HEK293 (cell line): ENCODE data around the gene CRTAP.

Experiments
- EGR2 ChIP-seq: fragments of 450-650 bp; formaldehyde crosslinking; IDR thresholded peaks from 2 replicates; pipeline ENCODE4 v1.5.1; 2016; ENCODE audit warnings: low read depth, missing biosample characterization, missing genetic modification characterization
- OSR2 ChIP-seq: fragments of 450-650 bp; formaldehyde crosslinking; IDR thresholded peaks from 2 replicates; pipeline ENCODE4 v1.5.1; 2016; ENCODE audit warnings: missing biosample characterization, missing genetic modification characterization
- OVOL3 ChIP-seq: fragments of 450-650 bp; formaldehyde crosslinking; IDR thresholded peaks from 2 replicates; pipeline ENCODE4 v1.5.1; 2016; ENCODE audit warnings: missing biosample characterization, missing genetic modification characterization
- REST ChIP-seq: fragments of 450-650 bp; formaldehyde crosslinking; IDR thresholded peaks from 2 replicates; pipeline ENCODE4 v1.5.1; 2016; ENCODE audit warnings: missing biosample characterization, missing genetic modification characterization
- SALL2 ChIP-seq: fragments of 450-650 bp; formaldehyde crosslinking; IDR thresholded peaks from 2 replicates; pipeline ENCODE4 v1.5.0; 2017; ENCODE audit warnings: missing biosample characterization, mild to moderate bottlenecking, missing genetic modification characterization, borderline replicate concordance
- SETDB1 ChIP-seq: IDR thresholded peaks from one replicate; pipeline ENCODE4 v1.6.1; 2017; ENCODE audit warnings: mild to moderate bottlenecking, low read length, moderate library complexity, mixed read lengths; ENCODE audit not compliant: insufficient read length
- TCF7L2 ChIP-seq: IDR thresholded peaks from 2 replicates; pipeline ENCODE4 v1.6.1; 2011; ENCODE audit warnings: low read depth, mild to moderate bottlenecking, inconsistent platforms, low read length, moderate library complexity, borderline replicate concordance
- ZBTB6 ChIP-seq: fragments of 450-650 bp; formaldehyde crosslinking; IDR thresholded peaks from 2 replicates; pipeline ENCODE4 v1.5.1; 2017; ENCODE audit warnings: missing biosample characterization, missing genetic modification characterization
- ZFP41 ChIP-seq: fragments of 450-650 bp; formaldehyde crosslinking; IDR thresholded peaks from 2 replicates; pipeline ENCODE4 v1.5.1; 2016; ENCODE audit warnings: missing biosample characterization, missing genetic modification characterization, borderline replicate concordance
- ZFP69B ChIP-seq: fragments of 450-650 bp; formaldehyde crosslinking; IDR thresholded peaks from 2 replicates; pipeline ENCODE4 v1.5.1; 2016; ENCODE audit warnings: missing biosample characterization, missing genetic modification characterization
- ZNF175 ChIP-seq: fragments of 450-650 bp; formaldehyde crosslinking; IDR thresholded peaks from 2 replicates; pipeline ENCODE4 v1.5.1; 2016; ENCODE audit warnings: missing biosample characterization, missing genetic modification characterization
- ZNF2 ChIP-seq: fragments of 450-650 bp; formaldehyde crosslinking; IDR thresholded peaks from 2 replicates; pipeline ENCODE4 v1.5.1; 2016; ENCODE audit warnings: missing biosample characterization, missing genetic modification characterization
- ZNF223 ChIP-seq: fragments of 450-650 bp; formaldehyde crosslinking; IDR thresholded peaks from 2 replicates; pipeline ENCODE4 v1.5.1; 2016; ENCODE audit warnings: missing biosample characterization, missing genetic modification characterization
- ZNF248 ChIP-seq: fragments of 450-650 bp; formaldehyde crosslinking; IDR thresholded peaks from 2 replicates; pipeline ENCODE4 v1.5.1; 2017; ENCODE audit warnings: missing biosample characterization, missing genetic modification characterization
- ZNF394 ChIP-seq: fragments of 450-650 bp; formaldehyde crosslinking; IDR thresholded peaks from 2 replicates; pipeline ENCODE4 v1.5.1; 2016; ENCODE audit warnings: missing biosample characterization, missing genetic modification characterization, mild to moderate bottlenecking, moderate library complexity, borderline replicate concordance
- ZNF416 ChIP-seq: fragments of 450-650 bp; formaldehyde crosslinking; IDR thresholded peaks from 2 replicates; pipeline ENCODE4 v1.5.1; 2016; ENCODE audit warnings: missing biosample characterization, missing genetic modification characterization
- ZNF488 ChIP-seq: fragments of 450-650 bp; formaldehyde crosslinking; IDR thresholded peaks from 2 replicates; pipeline ENCODE4 v1.5.1; 2016; ENCODE audit warnings: missing biosample characterization, missing genetic modification characterization
- ZNF548 ChIP-seq: fragments of 450-650 bp; formaldehyde crosslinking; IDR thresholded peaks from 2 replicates; pipeline ENCODE4 v1.5.1; 2016; ENCODE audit warnings: missing biosample characterization, missing genetic modification characterization
- ZNF549 ChIP-seq: fragments of 450-650 bp; IDR thresholded peaks from 2 replicates; pipeline ENCODE4 v1.5.1; 2018; ENCODE audit warnings: missing biosample characterization, missing genetic modification characterization, mild to moderate bottlenecking, inconsistent platforms, moderate library complexity
- ZNF596 ChIP-seq: fragments of 450-650 bp; IDR thresholded peaks from 2 replicates; pipeline ENCODE4 v1.5.0; 2018; ENCODE audit warnings: missing biosample characterization, mild to moderate bottlenecking, missing genetic modification characterization, moderate library complexity
- ZNF600 ChIP-seq: fragments of 450-650 bp; formaldehyde crosslinking; IDR thresholded peaks from 2 replicates; pipeline ENCODE4 v1.5.1; 2016; ENCODE audit warnings: missing biosample characterization, missing genetic modification characterization
- ZNF621 ChIP-seq: fragments of 450-650 bp; formaldehyde crosslinking; IDR thresholded peaks from 2 replicates; pipeline ENCODE4 v1.5.1; 2017; ENCODE audit warnings: missing biosample characterization, missing genetic modification characterization
- ZNF660 ChIP-seq: fragments of 450-650 bp; IDR thresholded peaks from 2 replicates; pipeline ENCODE4 v1.5.1; 2018; ENCODE audit warnings: missing biosample characterization, mild to moderate bottlenecking, missing genetic modification characterization
- TF ChIP-seq, protein P1 (sequence below): fragments of 450-650 bp; formaldehyde crosslinking; IDR thresholded peaks from 2 replicates; pipeline ENCODE4 v1.5.1; 2016; ENCODE audit warnings: missing biosample characterization, missing genetic modification characterization
- TF ChIP-seq, protein P2 (sequence below): fragments of 450-650 bp; formaldehyde crosslinking; IDR thresholded peaks from 2 replicates; pipeline ENCODE4 v1.5.1; 2016; ENCODE audit warnings: missing biosample characterization, missing genetic modification characterization
- TF ChIP-seq, protein P3 (sequence below): fragments of 450-650 bp; IDR thresholded peaks from 2 replicates; pipeline ENCODE4 v1.5.1; 2018; ENCODE audit warnings: missing biosample characterization, missing genetic modification characterization
- TF ChIP-seq, protein P4 (sequence below): fragments of 450-650 bp; formaldehyde crosslinking; IDR thresholded peaks from 2 replicates; pipeline ENCODE4 v1.5.1; 2016; ENCODE audit warnings: missing biosample characterization, missing genetic modification characterization

Gene CRTAP

GRCh38 chr3:33113772-33114621, at the start of gene CRTAP (continued):
- TF ChIP-seq ZNF394 (tag by site-specific recombination) (no peak), OSR2 (tag by site-specific recombination) (no peak), ZFP41 (tag by site-specific recombination) (no peak), ZBTB6 (tag by site-specific recombination) (no peak), TCF7L2 (no peak), ZNF2 (tag by site-specific recombination) (no peak), SALL2 (tag by site-specific recombination) (no peak), ZNF600 (tag by site-specific recombination) (no peak), ZFP69B (tag by site-specific recombination) (no peak), ZNF223 (tag by site-specific recombination) (no peak), ZNF548 (tag by site-specific recombination) (no peak), ZNF248 (tag by site-specific recombination) (no peak), EGR2 (tag by site-specific recombination) (no peak), OVOL3 (tag by site-specific recombination) (no peak), ZNF549 (tag by site-specific recombination) (no peak), ZNF596 (tag by site-specific recombination) (0 out of 2 replicates have a peak, but pooled peaks have one; percentile 18), ZNF621 (tag by site-specific recombination) (no peak), ZNF660 (tag by site-specific recombination) (0 out of 2 replicates have a peak, but pooled peaks have one; percentile 30), ZNF416 (tag by site-specific recombination) (no peak), REST (tag by site-specific recombination) (no peak), SETDB1 (no peak), ZNF488 (tag by site-specific recombination) (no peak), ZNF175 (no peak)
- TF ChIP-seq, protein P1, sequence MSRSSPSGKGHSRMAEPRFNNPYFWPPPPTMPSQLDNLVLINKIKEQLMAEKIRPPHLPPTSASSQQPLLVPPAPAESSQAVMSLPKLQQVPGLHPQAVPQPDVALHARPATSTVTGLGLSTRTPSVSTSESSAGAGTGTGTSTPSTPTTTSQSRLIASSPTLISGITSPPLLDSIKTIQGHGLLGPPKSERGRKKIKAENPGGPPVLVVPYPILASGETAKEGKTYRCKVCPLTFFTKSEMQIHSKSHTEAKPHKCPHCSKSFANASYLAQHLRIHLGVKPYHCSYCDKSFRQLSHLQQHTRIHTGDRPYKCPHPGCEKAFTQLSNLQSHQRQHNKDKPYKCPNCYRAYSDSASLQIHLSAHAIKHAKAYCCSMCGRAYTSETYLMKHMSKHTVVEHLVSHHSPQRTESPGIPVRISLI (tag by site-specific recombination) = no peak
- TF ChIP-seq, protein P2, sequence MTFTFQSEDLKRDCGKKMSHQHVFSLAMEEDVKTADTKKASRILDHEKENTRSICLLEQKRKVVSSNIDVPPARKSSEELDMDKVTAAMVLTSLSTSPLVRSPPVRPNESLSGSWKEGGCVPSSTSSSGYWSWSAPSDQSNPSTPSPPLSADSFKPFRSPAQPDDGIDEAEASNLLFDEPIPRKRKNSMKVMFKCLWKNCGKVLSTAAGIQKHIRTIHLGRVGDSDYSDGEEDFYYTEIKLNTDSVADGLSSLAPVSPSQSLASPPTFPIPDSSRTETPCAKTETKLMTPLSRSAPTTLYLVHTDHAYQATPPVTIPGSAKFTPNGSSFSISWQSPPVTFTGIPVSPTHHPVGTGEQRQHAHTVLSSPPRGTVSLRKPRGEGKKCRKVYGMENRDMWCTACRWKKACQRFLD = no peak
- TF ChIP-seq, protein P3, sequence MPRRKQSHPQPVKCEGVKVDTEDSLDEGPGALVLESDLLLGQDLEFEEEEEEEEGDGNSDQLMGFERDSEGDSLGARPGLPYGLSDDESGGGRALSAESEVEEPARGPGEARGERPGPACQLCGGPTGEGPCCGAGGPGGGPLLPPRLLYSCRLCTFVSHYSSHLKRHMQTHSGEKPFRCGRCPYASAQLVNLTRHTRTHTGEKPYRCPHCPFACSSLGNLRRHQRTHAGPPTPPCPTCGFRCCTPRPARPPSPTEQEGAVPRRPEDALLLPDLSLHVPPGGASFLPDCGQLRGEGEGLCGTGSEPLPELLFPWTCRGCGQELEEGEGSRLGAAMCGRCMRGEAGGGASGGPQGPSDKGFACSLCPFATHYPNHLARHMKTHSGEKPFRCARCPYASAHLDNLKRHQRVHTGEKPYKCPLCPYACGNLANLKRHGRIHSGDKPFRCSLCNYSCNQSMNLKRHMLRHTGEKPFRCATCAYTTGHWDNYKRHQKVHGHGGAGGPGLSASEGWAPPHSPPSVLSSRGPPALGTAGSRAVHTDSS (tag by site-specific recombination) = no peak
- TF ChIP-seq, protein P4, sequence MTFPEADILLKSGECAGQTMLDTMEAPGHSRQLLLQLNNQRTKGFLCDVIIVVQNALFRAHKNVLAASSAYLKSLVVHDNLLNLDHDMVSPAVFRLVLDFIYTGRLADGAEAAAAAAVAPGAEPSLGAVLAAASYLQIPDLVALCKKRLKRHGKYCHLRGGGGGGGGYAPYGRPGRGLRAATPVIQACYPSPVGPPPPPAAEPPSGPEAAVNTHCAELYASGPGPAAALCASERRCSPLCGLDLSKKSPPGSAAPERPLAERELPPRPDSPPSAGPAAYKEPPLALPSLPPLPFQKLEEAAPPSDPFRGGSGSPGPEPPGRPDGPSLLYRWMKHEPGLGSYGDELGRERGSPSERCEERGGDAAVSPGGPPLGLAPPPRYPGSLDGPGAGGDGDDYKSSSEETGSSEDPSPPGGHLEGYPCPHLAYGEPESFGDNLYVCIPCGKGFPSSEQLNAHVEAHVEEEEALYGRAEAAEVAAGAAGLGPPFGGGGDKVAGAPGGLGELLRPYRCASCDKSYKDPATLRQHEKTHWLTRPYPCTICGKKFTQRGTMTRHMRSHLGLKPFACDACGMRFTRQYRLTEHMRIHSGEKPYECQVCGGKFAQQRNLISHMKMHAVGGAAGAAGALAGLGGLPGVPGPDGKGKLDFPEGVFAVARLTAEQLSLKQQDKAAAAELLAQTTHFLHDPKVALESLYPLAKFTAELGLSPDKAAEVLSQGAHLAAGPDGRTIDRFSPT (tag by site-specific recombination) = no peak
